NB4 (cell line): ENCODE results near the gene ZNF211.

Experiments
- DNase-seq: peaks from one replicate; pipeline ENCODE4 v3.0.0; 2010; ENCODE audit warnings: low read depth
- H3K4me3 ChIP-seq: one replicate; pipeline ENCODE4 v1.5.1; 2011; ENCODE audit warnings: mild to moderate bottlenecking, low read depth, low read length, moderate library complexity
- MYC ChIP-seq: IDR thresholded peaks from 2 replicates; pipeline ENCODE4 v1.6.1; 2011; ENCODE audit warnings: low read depth, low read length
- POLR2A ChIP-seq: IDR thresholded peaks from 2 replicates; pipeline ENCODE4 v1.6.1; 2011; ENCODE audit warnings: mild to moderate bottlenecking; ENCODE audit not compliant: insufficient read length; ENCODE audit errors: extremely low read depth
- TF ChIP-seq, protein P1 (sequence below): IDR thresholded peaks from 2 replicates; pipeline ENCODE4 v1.6.1; 2011; ENCODE audit warnings: low read depth, low read length
- TF ChIP-seq, protein P2 (sequence below): IDR thresholded peaks from one replicate; pipeline ENCODE4 v1.5.1; 2012; ENCODE audit warnings: low read depth, low read length

The ZNF211 gene

DNA sequence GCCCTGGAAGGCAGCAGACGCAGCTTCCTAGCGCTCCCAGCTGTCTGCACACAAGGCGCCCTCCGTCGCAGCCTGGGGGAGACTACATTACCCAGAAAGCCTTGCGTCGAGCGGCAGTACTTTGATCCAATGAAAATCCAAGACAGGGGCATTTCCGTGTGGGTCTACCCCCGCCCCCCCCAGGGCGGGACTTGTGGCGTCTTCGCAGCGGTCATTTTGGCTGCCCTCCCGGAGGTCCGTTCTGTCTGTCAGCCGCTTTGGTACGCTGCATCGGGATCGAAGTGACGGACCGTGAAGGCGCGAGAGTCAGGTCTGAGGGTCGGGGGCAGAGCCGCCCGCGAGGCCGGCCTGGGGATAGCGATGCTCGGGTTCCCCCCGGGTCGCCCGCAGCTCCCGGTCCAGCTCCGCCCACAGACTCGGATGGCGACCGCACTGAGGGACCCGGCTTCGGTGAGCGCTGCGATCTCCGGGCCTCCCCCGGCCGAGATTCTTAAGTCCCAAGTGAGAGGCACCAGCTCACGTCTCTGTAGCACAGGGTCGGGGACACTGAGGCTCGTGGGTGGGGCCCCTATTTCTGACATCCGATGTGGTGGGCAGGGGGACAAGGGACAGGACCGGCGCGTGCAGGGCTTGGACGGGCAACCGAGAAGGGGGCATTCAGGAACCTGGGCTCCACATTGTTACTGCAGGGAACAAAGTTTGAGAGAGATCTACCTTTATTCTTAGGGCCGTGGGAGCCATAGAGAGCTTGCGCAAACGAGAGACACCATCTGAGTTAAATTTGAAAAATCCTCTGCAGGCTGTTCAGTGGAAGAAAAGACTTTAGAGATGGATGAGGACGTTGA, at the start of gene ZNF211:
Gene ZNF211 (plus strand): TSS at position 182 of the 845 bp plus-strand sequence. CDS start 179 bp downstream, at position 361.
- DNase-seq, result peak; percentile 89
- H3K4me3 ChIP-seq, result peak within 1 kb of the TSS; percentile 69
- TF ChIP-seq, protein P1, sequence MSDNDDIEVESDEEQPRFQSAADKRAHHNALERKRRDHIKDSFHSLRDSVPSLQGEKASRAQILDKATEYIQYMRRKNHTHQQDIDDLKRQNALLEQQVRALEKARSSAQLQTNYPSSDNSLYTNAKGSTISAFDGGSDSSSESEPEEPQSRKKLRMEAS, result peak; percentile 34; the same call in 1 of the 2 replicates
- TF ChIP-seq, protein P2, sequence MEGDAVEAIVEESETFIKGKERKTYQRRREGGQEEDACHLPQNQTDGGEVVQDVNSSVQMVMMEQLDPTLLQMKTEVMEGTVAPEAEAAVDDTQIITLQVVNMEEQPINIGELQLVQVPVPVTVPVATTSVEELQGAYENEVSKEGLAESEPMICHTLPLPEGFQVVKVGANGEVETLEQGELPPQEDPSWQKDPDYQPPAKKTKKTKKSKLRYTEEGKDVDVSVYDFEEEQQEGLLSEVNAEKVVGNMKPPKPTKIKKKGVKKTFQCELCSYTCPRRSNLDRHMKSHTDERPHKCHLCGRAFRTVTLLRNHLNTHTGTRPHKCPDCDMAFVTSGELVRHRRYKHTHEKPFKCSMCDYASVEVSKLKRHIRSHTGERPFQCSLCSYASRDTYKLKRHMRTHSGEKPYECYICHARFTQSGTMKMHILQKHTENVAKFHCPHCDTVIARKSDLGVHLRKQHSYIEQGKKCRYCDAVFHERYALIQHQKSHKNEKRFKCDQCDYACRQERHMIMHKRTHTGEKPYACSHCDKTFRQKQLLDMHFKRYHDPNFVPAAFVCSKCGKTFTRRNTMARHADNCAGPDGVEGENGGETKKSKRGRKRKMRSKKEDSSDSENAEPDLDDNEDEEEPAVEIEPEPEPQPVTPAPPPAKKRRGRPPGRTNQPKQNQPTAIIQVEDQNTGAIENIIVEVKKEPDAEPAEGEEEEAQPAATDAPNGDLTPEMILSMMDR, result no peak
- TF ChIP-seq POLR2A (no peak), MYC (peak; percentile 49; the same call in 1 of the 2 replicates)

DNA sequence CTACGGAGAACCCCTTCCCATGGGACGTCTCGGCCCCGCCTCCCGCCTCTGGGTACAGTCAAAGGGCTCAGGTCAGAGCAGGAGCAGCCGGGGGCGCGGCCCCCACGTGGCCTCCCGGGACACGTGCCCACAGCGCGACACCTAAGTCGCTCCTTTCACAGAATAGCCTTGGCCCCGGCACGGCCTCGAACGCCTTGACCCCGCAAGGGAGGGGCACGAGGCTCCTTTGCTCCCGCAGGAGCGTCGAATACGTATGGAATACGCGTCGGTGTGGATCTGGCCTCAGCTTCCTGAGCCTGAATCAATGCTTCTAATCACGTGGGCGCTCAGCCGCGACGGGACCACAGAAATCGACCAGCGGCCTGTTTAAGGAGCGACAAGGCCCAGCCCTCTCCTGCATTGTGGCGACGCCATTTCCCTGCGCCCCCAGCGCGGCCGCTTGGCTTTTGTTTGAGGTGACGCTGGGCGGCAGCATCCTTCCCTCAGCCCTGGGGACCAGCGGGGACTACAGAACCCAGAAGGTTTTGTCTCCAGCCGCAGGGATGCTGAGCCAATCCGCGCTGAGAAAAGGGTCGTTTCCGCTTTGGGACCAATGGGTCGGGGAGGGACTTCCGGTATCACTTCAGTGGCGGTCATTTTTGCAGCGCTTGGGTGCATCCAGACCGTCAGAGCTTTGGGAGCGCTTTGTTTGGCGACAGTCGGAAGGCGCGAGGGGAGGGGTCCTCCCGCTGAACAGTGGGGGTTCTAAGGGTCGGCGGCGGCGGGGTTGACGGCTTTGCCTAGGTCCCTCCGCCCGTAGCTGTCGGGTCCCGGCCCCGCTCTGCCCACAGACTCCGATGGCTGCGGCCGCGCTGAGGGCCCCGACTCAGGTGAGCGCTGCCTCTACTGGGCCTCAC, 49.2 kb upstream of the ZNF211 start, which contains the start of gene ZIK1:
Gene ZIK1 (plus strand): TSS at position 625 of the 896 bp plus-strand sequence. CDS start 212 bp downstream, at position 837.
- TF ChIP-seq, protein P2, result no peak
- TF ChIP-seq MYC, result no peak
- TF ChIP-seq, protein P1, result no peak
- TF ChIP-seq POLR2A, result no peak
- H3K4me3 ChIP-seq, result peak within 1 kb of the TSS; percentile 65
- peak; percentile 84 for DNase-seq

DNA sequence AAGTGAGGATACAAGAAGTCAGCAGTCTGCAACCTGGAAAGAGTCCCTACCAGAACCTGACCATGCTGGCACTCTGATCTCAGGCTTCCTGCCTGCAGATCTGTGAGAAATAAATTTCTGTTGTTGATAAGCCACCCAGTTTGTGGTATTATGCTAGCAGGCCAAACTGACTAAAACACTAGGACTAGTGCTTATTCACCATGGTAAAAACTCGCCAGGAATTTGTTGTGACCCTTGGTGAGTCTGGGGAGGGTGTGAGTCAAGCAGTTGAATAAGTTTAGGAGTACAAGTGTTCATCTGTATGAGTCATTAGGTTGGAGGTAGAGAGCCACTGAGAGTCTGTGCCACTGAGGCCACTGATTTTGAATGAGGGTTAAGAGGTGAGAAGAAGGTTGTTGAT, 45.4 kb upstream of the ZNF211 start:
- no peak overlapping the region for H3K4me3 ChIP-seq
- TF ChIP-seq, protein P2, result no peak
- TF ChIP-seq POLR2A (no peak), MYC (no peak)
- TF ChIP-seq, protein P1, result no peak
- DNase-seq, result no peak

DNA sequence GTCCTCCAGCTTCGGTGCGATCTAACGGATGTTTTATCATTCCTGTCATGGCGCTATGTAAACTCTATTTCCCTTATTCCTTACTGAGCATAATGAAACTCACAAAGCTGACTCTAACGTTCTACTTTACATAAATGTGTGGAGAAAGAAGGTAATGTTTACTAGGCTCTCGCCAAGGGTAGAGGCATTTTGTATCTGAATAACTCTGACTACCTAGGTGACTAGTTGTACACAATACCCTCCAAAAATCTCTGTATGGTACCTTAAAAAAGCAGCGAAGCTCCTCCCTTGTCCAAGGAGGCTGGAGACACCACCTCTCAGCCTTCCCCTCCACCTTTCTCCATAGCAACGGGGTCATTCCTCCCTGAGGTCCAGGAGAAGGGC, 33.6 kb upstream of the ZNF211 start:
- TF ChIP-seq, protein P2, result no peak
- TF ChIP-seq MYC, result no peak
- no peak for TF ChIP-seq POLR2A
- TF ChIP-seq, protein P1, result no peak
- no peak for DNase-seq
- peak overlapping the region; percentile 66 for H3K4me3 ChIP-seq

DNA sequence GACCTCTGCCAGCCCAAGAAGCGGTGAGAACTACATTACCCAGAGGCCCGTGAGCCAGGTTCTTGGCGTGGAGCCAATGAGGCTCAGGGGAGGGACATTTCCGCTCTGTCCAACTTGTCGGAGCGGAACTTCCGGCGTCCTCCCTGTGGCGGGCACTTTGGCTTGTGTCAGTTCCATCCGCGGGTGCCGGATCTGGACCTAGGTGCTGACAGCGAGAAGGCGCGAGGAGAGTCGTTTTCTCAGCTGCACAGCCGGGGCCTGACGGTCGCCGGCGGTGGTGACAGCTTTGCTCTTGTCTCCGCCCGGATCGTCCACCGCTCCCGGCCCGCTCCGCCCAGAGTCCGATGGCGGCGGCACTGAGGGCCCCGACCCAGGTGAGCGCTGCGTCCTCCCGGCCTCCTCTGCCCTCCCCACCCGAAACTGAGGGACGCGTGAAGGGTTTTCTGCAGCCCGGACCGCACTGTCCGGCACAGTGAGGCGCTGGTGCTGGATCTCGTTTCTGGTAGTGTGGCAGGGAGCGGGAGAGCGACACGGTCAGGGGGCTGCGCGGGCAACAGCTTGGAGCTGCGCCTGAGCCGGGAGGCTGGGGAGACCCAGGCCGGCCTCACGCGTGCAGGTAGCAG, 33.1 kb upstream of the ZNF211 start, which contains the start of gene ZNF530:
Gene ZNF530 (plus strand): TSS at position 125 of the 623 bp plus-strand sequence. CDS start 4,461 bp downstream, outside the sequence.
- H3K4me3 ChIP-seq, result peak within 1 kb of the TSS; percentile 66
- TF ChIP-seq, protein P1, result peak; percentile 43; the same call in 1 of the 2 replicates
- TF ChIP-seq POLR2A (peak; percentile 34), MYC (no peak)
- TF ChIP-seq, protein P2, result no peak
- peak; percentile 88 for DNase-seq
